ENCODE data around the gene MYH4.

Gene MYH4

GRCh38 chr17:10421211-10421610 is 48.1 kb downstream of the MYH4 start:
- DNase-seq: no peak

- DNase-seq: no peak
Measured at GRCh38 chr17:10420811-10421210, 48.5 kb downstream of the MYH4 start.

GRCh38 chr17:10417431-10417830 is 51.9 kb downstream of the MYH4 start:
- no peak for DNase-seq

GRCh38 chr17:10415161-10415560 is 54.2 kb downstream of the MYH4 start:
- no peak for DNase-seq

- DNase-seq: no peak
Measured at GRCh38 chr17:10403589-10403988, 65.8 kb downstream of the MYH4 start.

GRCh38 chr17:10398352-10398751 is 71.0 kb downstream of the MYH4 start:
- DNase-seq: no peak

GRCh38 chr17:10396524-10397163 is 72.7 kb downstream of the MYH4 start:
- DNase-seq: no peak

GRCh38 chr17:10394201-10394887 is 75.0 kb downstream of the MYH4 start:
- no peak for DNase-seq
